ENCODE measurements around the gene CADM2. TPM values are rescaled to one million over a fixed set of nuclear protein-coding genes. Genes with fewer than 3 reads are reported as not detected.
"Not testable (repeated sequence)": the region's sequence is repeated elsewhere in the genome, so short reads cannot be mapped to it uniquely, and the experiment has no call there.

Gene CADM2
- total RNA-seq, 1 donor from 2014 or later: 4.2 TPM

GRCh38 chr3:85504129-85504784 lies 545.5 kb downstream of the CADM2 start:
- not testable (repeated sequence) for H3K4me3 ChIP-seq (ENCODE audit: low read length in 3 of 3)

DNA sequence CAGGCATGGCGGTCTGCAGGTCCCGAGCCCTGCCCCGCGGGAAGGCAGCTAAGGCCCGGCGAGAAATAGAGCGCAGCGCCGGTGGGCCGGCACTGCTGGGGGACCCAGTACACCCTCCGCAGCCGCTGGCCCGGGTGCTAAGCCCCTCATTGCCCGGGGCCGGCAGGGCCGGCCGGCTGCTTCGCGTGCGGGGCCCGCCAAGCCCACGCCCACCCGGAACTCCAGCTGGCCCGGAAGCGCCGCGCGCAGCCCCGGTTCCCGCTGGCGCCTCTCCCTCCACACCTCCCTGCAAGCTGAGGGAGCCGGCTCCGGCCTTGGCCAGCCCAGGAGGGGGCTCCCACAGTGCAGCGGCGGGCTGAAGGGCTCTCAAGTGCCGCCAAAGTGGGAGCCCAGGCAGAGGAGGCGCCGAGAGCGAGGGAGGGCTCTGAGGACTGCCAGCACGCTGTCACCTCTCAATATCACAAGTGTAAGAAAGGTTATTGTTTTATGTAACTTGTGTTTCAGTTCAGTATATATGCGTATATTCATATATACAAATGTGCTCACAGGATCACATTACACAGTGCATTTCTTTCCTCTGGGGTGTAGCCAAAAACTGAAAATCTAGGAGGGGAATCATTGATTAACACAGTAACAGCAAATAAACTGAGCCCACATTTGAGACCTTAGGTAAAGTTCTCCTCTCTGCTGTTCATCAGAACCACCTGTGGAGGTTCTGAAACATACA lies 546.2 kb downstream of the CADM2 start:
- H3K4me3 ChIP-seq (ENCODE audit: low read length in 3 of 3); H3K9me3 ChIP-seq (ENCODE audit: control insufficient read depth in 3 of 3, low read length in 3 of 3); H3K9ac ChIP-seq (ENCODE audit: low read depth in 1 of 3, low read length in 3 of 3); H3K27ac ChIP-seq (ENCODE audit: low read depth, low read length); H3K4me1 ChIP-seq (ENCODE audit: control insufficient read depth in 3 of 3, insufficient read depth in 3 of 3, low read length in 3 of 3); H3K27me3 ChIP-seq (ENCODE audit: control insufficient read depth in 3 of 3, insufficient read depth in 3 of 3, low read length in 3 of 3); H3K36me3 ChIP-seq (ENCODE audit: control insufficient read depth in 3 of 3, insufficient read depth in 3 of 3, low read length in 3 of 3): not testable (repeated sequence)

More at GRCh38 chr3:85504129-85504784, 545.5 kb downstream of the CADM2 start:
- H3K4me1 ChIP-seq (ENCODE audit: control insufficient read depth in 3 of 3, insufficient read depth in 3 of 3, low read length in 3 of 3); H3K36me3 ChIP-seq (ENCODE audit: control insufficient read depth in 3 of 3, insufficient read depth in 3 of 3, low read length in 3 of 3); H3K9me3 ChIP-seq (ENCODE audit: control insufficient read depth in 3 of 3, low read length in 3 of 3); H3K9ac ChIP-seq (ENCODE audit: low read depth in 1 of 3, low read length in 3 of 3); H3K27ac ChIP-seq (ENCODE audit: low read depth, low read length); H3K27me3 ChIP-seq (ENCODE audit: control insufficient read depth in 3 of 3, insufficient read depth in 3 of 3, low read length in 3 of 3): not testable (repeated sequence)

DNA sequence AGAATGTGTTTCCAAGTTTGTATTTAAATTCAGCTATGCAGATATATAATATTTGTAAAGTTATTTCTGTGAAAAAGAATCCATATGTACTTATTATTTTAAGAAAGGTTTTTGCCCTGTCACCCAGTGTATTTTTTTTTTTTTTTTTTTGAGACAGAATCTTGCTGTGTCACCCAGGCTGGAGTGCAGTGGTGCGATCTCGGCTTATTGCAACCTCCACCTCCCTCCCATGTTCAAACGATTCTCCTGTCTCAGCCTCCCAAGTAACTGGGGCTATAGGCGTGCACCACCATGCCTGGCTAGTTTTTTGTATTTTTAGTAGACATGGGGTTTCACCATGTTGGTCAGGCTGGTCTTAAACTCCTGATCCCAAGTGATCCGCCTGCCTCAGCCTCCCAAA lies 548.3 kb downstream of the CADM2 start:
- H3K4me1 ChIP-seq (ENCODE audit: control insufficient read depth in 3 of 3, insufficient read depth in 3 of 3, low read length in 3 of 3); H3K4me3 ChIP-seq (ENCODE audit: low read length in 3 of 3); H3K9me3 ChIP-seq (ENCODE audit: control insufficient read depth in 3 of 3, low read length in 3 of 3); H3K9ac ChIP-seq (ENCODE audit: low read depth in 1 of 3, low read length in 3 of 3); H3K27ac ChIP-seq (ENCODE audit: low read depth, low read length); H3K36me3 ChIP-seq (ENCODE audit: control insufficient read depth in 3 of 3, insufficient read depth in 3 of 3, low read length in 3 of 3); H3K27me3 ChIP-seq (ENCODE audit: control insufficient read depth in 3 of 3, insufficient read depth in 3 of 3, low read length in 3 of 3): not testable (repeated sequence)

- H3K9me3 ChIP-seq (ENCODE audit: control insufficient read depth in 3 of 3, low read length in 3 of 3): no peaks in the 10 kb centered on the region
- no peaks in the 10 kb centered on the region for H3K27me3 ChIP-seq (ENCODE audit: control insufficient read depth in 3 of 3, insufficient read depth in 3 of 3, low read length in 3 of 3)
- no peak overlapping the region for H3K27ac ChIP-seq (ENCODE audit: low read depth, low read length)
- H3K36me3 ChIP-seq (ENCODE audit: control insufficient read depth in 3 of 3, insufficient read depth in 3 of 3, low read length in 3 of 3): no peaks in the 10 kb centered on the region
- no peaks in the 10 kb centered on the region for H3K4me1 ChIP-seq (ENCODE audit: control insufficient read depth in 3 of 3, insufficient read depth in 3 of 3, low read length in 3 of 3)
- no peak overlapping the region for H3K9ac ChIP-seq (ENCODE audit: low read depth in 1 of 3, low read length in 3 of 3)
- H3K4me3 ChIP-seq (ENCODE audit: low read length in 3 of 3): no peak overlapping the region
Measured at GRCh38 chr3:85508659-85509058, 549.9 kb downstream of the CADM2 start.

- no peaks in the 10 kb centered on the region for H3K27me3 ChIP-seq (ENCODE audit: control insufficient read depth in 3 of 3, insufficient read depth in 3 of 3, low read length in 3 of 3)
- H3K27ac ChIP-seq (ENCODE audit: low read depth, low read length): no peak overlapping the region
- H3K36me3 ChIP-seq (ENCODE audit: control insufficient read depth in 3 of 3, insufficient read depth in 3 of 3, low read length in 3 of 3): no peaks in the 10 kb centered on the region
- no peak overlapping the region for H3K4me3 ChIP-seq (ENCODE audit: low read length in 3 of 3)
- no peaks in the 10 kb centered on the region for H3K4me1 ChIP-seq (ENCODE audit: control insufficient read depth in 3 of 3, insufficient read depth in 3 of 3, low read length in 3 of 3)
- no peak overlapping the region for H3K9ac ChIP-seq (ENCODE audit: low read depth in 1 of 3, low read length in 3 of 3)
- no peaks in the 10 kb centered on the region for H3K9me3 ChIP-seq (ENCODE audit: control insufficient read depth in 3 of 3, low read length in 3 of 3)
Measured at GRCh38 chr3:85516146-85516545, 557.4 kb downstream of the CADM2 start.

GRCh38 chr3:85524104-85524503 lies 565.3 kb downstream of the CADM2 start:
- Histone ChIP-seq H3K9me3 (ENCODE audit: control insufficient read depth in 3 of 3, low read length in 3 of 3) (no peaks in the 10 kb centered on the region), H3K27ac (ENCODE audit: low read depth, low read length) (no peak overlapping the region), H3K36me3 (ENCODE audit: control insufficient read depth in 3 of 3, insufficient read depth in 3 of 3, low read length in 3 of 3) (no peaks in the 10 kb centered on the region), H3K4me1 (ENCODE audit: control insufficient read depth in 3 of 3, insufficient read depth in 3 of 3, low read length in 3 of 3) (peaks cover 0 to 3% (median 0%) of the 10 kb centered on the region in 3 donors), H3K27me3 (ENCODE audit: control insufficient read depth in 3 of 3, insufficient read depth in 3 of 3, low read length in 3 of 3) (no peaks in the 10 kb centered on the region), H3K4me3 (ENCODE audit: low read length in 3 of 3) (no peak overlapping the region), H3K9ac (ENCODE audit: low read depth in 1 of 3, low read length in 3 of 3) (no peak overlapping the region)

GRCh38 chr3:85525264-85525663 lies 566.5 kb downstream of the CADM2 start:
- H3K4me1 ChIP-seq (ENCODE audit: control insufficient read depth in 3 of 3, insufficient read depth in 3 of 3, low read length in 3 of 3): peaks cover 0 to 3% (median 0%) of the 10 kb centered on the region in 3 donors
- no peak overlapping the region for H3K9ac ChIP-seq (ENCODE audit: low read depth in 1 of 3, low read length in 3 of 3)

DNA sequence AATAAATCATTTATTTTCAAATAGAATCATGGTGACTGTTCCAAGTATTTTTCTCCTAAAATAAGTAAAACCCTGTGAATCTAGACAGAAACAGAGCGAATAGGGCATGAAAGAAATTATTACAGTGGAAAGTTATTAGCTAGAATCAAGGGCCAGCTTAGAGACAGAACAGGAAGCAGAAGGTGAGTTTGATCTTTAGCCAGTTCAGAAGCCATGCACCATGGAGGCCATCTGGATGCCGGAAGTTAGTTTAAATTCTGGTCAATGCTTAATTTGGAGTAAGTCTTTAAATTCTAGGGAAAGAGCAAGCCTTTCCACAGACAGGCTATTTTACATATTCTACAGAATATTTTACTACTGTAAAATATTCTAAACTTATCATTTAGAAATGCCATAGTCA lies 574.8 kb downstream of the CADM2 start:
- no peaks in the 10 kb centered on the region for H3K27me3 ChIP-seq (ENCODE audit: control insufficient read depth in 3 of 3, insufficient read depth in 3 of 3, low read length in 3 of 3)

More at GRCh38 chr3:85525264-85525663, 566.5 kb downstream of the CADM2 start:
- H3K36me3 ChIP-seq (ENCODE audit: control insufficient read depth in 3 of 3, insufficient read depth in 3 of 3, low read length in 3 of 3): no peaks in the 10 kb centered on the region
- no peaks in the 10 kb centered on the region for H3K27me3 ChIP-seq (ENCODE audit: control insufficient read depth in 3 of 3, insufficient read depth in 3 of 3, low read length in 3 of 3)
- H3K4me3 ChIP-seq (ENCODE audit: low read length in 3 of 3): no peak overlapping the region
- H3K27ac ChIP-seq (ENCODE audit: low read depth, low read length): peak overlapping the region; percentile 59
- no peaks in the 10 kb centered on the region for H3K9me3 ChIP-seq (ENCODE audit: control insufficient read depth in 3 of 3, low read length in 3 of 3)

GRCh38 chr3:85535517-85535916 lies 576.7 kb downstream of the CADM2 start:
- no peaks in the 10 kb centered on the region for H3K36me3 ChIP-seq (ENCODE audit: control insufficient read depth in 3 of 3, insufficient read depth in 3 of 3, low read length in 3 of 3)
- H3K4me3 ChIP-seq (ENCODE audit: low read length in 3 of 3): no peak overlapping the region
- no peaks in the 10 kb centered on the region for H3K9me3 ChIP-seq (ENCODE audit: control insufficient read depth in 3 of 3, low read length in 3 of 3)
- H3K4me1 ChIP-seq (ENCODE audit: control insufficient read depth in 3 of 3, insufficient read depth in 3 of 3, low read length in 3 of 3): no peaks in the 10 kb centered on the region
- no peak overlapping the region for H3K27ac ChIP-seq (ENCODE audit: low read depth, low read length)
- H3K27me3 ChIP-seq (ENCODE audit: control insufficient read depth in 3 of 3, insufficient read depth in 3 of 3, low read length in 3 of 3): no peaks in the 10 kb centered on the region
- H3K9ac ChIP-seq (ENCODE audit: low read depth in 1 of 3, low read length in 3 of 3): no peak overlapping the region

More for the DNA sequence above, 574.8 kb downstream of the CADM2 start:
- Histone ChIP-seq H3K4me1 (ENCODE audit: control insufficient read depth in 3 of 3, insufficient read depth in 3 of 3, low read length in 3 of 3) (no peaks in the 10 kb centered on the region), H3K9me3 (ENCODE audit: control insufficient read depth in 3 of 3, low read length in 3 of 3) (no peaks in the 10 kb centered on the region), H3K9ac (ENCODE audit: low read depth in 1 of 3, low read length in 3 of 3) (no peak overlapping the region), H3K4me3 (ENCODE audit: low read length in 3 of 3) (no peak overlapping the region), H3K27ac (ENCODE audit: low read depth, low read length) (no peak overlapping the region), H3K36me3 (ENCODE audit: control insufficient read depth in 3 of 3, insufficient read depth in 3 of 3, low read length in 3 of 3) (no peaks in the 10 kb centered on the region)

DNA sequence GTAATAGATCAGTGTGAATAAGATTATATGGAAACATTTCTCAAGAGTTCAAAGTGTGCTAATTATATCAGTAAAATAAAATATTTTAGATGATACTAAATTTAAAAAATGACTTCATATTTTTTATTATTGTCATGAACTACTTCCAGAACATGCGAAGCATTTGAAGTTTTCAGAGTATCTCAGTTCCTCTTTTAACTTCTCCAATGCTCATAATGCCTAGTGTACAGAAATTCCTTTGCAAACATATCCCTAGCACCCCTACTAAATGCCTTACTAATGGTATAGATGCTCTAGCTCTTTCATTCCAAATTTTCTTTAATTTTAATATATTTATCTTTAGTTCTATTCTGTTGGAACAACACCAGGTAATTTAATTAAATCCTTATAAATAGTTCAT lies 580.4 kb downstream of the CADM2 start:
- H3K27me3 ChIP-seq (ENCODE audit: control insufficient read depth in 3 of 3, insufficient read depth in 3 of 3, low read length in 3 of 3): no peaks in the 10 kb centered on the region
- no peak overlapping the region for H3K4me3 ChIP-seq (ENCODE audit: low read length in 3 of 3)
- no peak overlapping the region for H3K27ac ChIP-seq (ENCODE audit: low read depth, low read length)
- no peak overlapping the region for H3K9ac ChIP-seq (ENCODE audit: low read depth in 1 of 3, low read length in 3 of 3)
- H3K9me3 ChIP-seq (ENCODE audit: control insufficient read depth in 3 of 3, low read length in 3 of 3): peaks cover 0 to 2% (median 0%) of the 10 kb centered on the region in 3 donors
- no peaks in the 10 kb centered on the region for H3K4me1 ChIP-seq (ENCODE audit: control insufficient read depth in 3 of 3, insufficient read depth in 3 of 3, low read length in 3 of 3)
- no peaks in the 10 kb centered on the region for H3K36me3 ChIP-seq (ENCODE audit: control insufficient read depth in 3 of 3, insufficient read depth in 3 of 3, low read length in 3 of 3)
